Placental epithelial cell (primary cell): ENCODE results near the gene MDM1. TPM values are rescaled to one million over a fixed set of nuclear protein-coding genes. Genes with fewer than 3 reads are reported as not detected.

Experiments
- total RNA-seq: library from RNA; depleted of rRNA; stranded (reverse); fragments of >200 nt; gene quantifications from 2 replicates; pipeline ENCODE4 v1.2.3, GENCODE V29; 2012

MDM1 gene, protein sequence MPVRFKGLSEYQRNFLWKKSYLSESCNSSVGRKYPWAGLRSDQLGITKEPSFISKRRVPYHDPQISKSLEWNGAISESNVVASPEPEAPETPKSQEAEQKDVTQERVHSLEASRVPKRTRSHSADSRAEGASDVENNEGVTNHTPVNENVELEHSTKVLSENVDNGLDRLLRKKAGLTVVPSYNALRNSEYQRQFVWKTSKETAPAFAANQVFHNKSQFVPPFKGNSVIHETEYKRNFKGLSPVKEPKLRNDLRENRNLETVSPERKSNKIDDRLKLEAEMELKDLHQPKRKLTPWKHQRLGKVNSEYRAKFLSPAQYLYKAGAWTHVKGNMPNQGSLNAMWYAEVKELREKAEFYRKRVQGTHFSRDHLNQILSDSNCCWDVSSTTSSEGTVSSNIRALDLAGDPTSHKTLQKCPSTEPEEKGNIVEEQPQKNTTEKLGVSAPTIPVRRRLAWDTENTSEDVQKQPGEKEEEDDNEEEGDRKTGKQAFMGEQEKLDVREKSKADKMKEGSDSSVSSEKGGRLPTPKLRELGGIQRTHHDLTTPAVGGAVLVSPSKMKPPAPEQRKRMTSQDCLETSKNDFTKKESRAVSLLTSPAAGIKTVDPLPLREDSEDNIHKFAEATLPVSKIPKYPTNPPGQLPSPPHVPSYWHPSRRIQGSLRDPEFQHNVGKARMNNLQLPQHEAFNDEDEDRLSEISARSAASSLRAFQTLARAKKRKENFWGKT
- total RNA-seq = 5.1 and 9.8 TPM in 2 replicates

DNA sequence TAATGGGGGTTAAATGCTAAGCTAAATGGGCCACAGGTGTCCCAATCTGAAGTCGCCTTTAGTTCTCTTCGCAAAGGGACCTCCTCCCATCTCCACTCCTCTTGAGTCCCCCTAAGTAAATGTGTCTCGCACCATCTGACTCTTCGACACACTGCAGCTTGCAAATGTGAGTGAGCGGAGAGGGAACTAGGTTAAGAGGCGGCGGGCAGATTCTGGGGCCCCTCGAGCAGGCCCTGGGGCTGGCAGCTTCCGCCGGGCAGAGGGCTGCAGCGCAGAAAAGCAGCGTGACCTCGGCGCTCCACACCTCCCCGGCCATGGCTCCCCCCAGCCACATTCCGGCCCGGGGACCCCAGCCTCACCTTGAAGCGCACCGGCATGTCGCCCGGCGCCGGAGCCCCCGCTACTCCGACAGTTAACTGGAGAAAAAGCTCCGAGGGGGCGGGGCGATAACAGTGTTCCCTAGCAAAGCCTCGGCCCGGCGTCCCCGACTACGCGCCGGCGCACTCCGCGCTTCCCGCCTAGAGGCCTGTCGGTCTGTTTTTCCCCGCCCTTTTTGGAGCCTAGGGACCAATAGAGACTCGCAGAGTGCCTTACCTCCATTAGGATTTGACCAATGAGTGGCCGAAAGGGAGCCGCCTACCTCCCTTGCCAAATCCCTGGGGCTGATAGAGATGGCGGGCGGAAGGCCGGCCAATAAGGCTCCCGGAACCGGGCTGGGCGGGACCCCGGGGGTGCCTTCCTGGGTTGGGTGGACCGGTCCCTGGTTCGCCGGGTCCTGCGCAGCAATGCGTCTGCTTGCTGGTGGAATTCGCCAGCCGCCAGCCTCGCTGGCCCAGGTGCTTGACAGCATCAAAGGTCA, at the start of gene MDM1:
TSS of gene MDM1 (minus strand) at position 494 of the 859 bp plus-strand sequence. CDS start at position 377, 117 bp downstream.

DNA sequence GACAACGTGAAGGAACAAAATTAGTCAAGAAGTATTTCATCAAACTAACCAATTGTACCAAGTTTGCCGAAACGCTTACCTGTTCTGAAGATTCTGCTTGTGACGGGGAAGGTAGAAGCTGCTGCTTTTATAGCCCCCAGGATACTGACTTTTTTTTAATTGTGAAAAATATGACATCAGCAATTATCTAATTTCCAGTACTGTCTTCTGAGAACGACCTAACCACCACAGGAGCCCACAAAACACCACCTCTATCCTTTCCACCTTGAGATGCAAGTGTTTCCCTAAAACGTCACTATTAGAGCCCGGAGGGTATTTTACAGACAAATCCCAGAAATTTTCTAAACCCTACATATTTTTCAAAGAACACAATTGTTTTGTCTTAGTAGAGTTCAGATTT, 78.7 kb downstream of the MDM1 start, which contains the start of gene IL22:
TSS of gene IL22 (minus strand) at position 101 of the 400 bp plus-strand sequence. CDS start 156 bp downstream, outside the sequence.

Other genes starting within 250 kb of the MDM1 start
- gene IFNG, start 172.6 kb downstream of the MDM1 start, total RNA-seq = not detected in 2 replicates
- not detected in 2 replicates for gene IL26, start 106.6 kb downstream of the MDM1 start, total RNA-seq
- not detected in 2 replicates for gene IL22, start 78.8 kb downstream of the MDM1 start, total RNA-seq